Measurements from ENCODE around the gene PCNX2. TPM values are rescaled to one million over a fixed set of nuclear protein-coding genes. Genes with fewer than 3 reads are reported as not detected.

Gene PCNX2
- total and polyA plus RNA-seq, 10 of the 15 experiments (the other 5 are each of a cell fraction or from before 2014, with no cell fraction given): 2.1 to 16.4 (median 8.1) TPM

DNA sequence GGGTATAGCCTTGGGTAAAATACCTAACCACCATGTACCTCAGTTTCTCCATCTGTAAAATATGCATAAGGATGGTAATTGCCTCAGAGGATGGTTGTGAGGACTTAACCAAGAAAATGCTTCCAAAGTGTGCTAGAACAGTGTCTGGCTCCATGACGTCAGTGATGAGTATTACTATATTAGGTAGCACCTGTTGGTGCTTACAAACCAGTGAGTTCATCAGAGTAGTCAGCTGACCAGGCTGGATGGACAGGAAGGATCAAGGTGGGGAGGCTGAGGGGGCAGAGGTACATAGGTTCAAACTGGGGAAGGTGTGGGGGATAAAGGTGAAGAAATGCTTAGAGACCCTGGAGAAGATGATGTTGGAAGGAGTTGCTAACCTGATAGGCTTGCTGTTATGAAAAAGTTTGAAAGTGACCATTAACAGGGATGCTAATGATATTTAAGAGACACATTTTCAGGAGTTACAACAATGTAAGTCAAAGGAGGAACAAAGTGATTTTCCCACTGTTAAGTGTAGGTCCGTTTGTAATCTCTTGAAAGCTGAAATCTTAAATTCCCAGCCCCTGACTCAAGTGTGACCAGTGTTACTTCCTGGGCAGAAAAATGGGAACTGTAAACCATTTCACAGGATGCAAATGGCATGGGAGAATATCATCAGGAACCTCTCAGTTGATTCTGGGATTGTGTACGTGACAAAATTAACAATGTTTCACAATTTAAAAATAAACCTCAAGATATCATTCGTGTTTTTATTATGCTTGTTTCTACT is 340.7 kb downstream of the PCNX2 start:
- SMC1A ChIA-PET (ENCODE audit: uncharacterized antibody, unreplicated experiment): interaction anchor here (0.8 to 1.4 kb wide), 3 partner anchors 10 to 24 kb away, joined by 3 to 5 read pairs (median 3); no protein-coding TSS in a partner anchor
- CTCF ChIA-PET: interaction anchor here (1.7 to 2.8 kb wide), 3 partner anchors 10 to 11 kb away, joined by 5 to 20 read pairs (median 15); no protein-coding TSS in a partner anchor

More for the DNA sequence above, 340.7 kb downstream of the PCNX2 start:
- ChIA-PET POLR2A (no interaction called here), RAD21 (ENCODE audit: unreplicated experiment) (no interaction called here)
- Histone ChIP-seq H3K9me3 (replicated peaks; ENCODE audit: control insufficient read depth, insufficient read depth, low read length) (peaks cover 11% of the 10 kb centered on the region; the same call in 2 of the 3 replicates), H3K9ac (ENCODE audit: control insufficient read depth, insufficient read depth, low read length) (no peak overlapping the region), H3K36me3 (ENCODE audit: control insufficient read depth in 2 of 2, insufficient read depth in 2 of 2, low read length in 1 of 2) (peaks cover 2 to 15% of the 10 kb centered on the region in 2 experiments), H4K20me1 (ENCODE audit: control insufficient read depth, insufficient read depth) (no peaks in the 10 kb centered on the region), H3K4me3 (no peak overlapping the region), H3K4me2 (ENCODE audit: control insufficient read depth, insufficient read depth) (no peak overlapping the region), H3K27me3 (replicated peaks in 1 of 2; ENCODE audit: control insufficient read depth in 2 of 2, insufficient read depth in 2 of 2, low read length in 1 of 2) (no peaks in the 10 kb centered on the region), H3K27ac (ENCODE audit: control insufficient read depth, insufficient read depth) (no peak overlapping the region), H3K79me2 (ENCODE audit: control insufficient read depth, insufficient read depth, low read length) (peaks cover 14% of the 10 kb centered on the region), H3K4me1 (ENCODE audit: control insufficient read depth, insufficient read depth, low read length) (peaks cover 4% of the 10 kb centered on the region), H2AFZ (ENCODE audit: control insufficient read depth, low read depth, low read length) (no peak overlapping the region)
- intact Hi-C loops (cut with micrococcal nuclease; ENCODE audit: unreplicated experiment): loop anchor here (5.0 to 10.0 kb wide), 2 partner anchors 147 to 320 kb away; partner anchors contain the start of genes MAP10 and SIPA1L2
- 96% methylated on average over 4 of the region's 4 CpGs for WGBS (ENCODE audit: insufficient coverage, insufficient replicate concordance, low lambda C conversion rate, missing lambda C conversion rate)
- BruUV-seq (replicated peaks): no TSS peak
- FAIRE-seq: no peak
- TF ChIP-seq RELA (IDR thresholded peaks at IDR 0.05; ENCODE audit: borderline replicate concordance, partially characterized antibody) (no peak), MXI1 (IDR thresholded peaks at IDR 0.05; ENCODE audit: low read depth, low read length) (no peak), ZSCAN29 (IDR thresholded peaks at IDR 0.05) (no peak), NR2C1 (IDR thresholded peaks at IDR 0.05) (no peak), MEF2A (IDR thresholded peaks at IDR 0.05; ENCODE audit: insufficient read depth, low read depth, low read length) (no peak), FOS (IDR thresholded peaks at IDR 0.05; ENCODE audit: borderline replicate concordance, extremely low read depth, insufficient read length) (no peak), RUNX3 (IDR thresholded peaks at IDR 0.05; ENCODE audit: low read length) (no peak), SIN3A (IDR thresholded peaks at IDR 0.05; ENCODE audit: low read depth, low read length) (no peak), TARDBP (IDR thresholded peaks at IDR 0.05; ENCODE audit: borderline replicate concordance) (no peak), NR2C2 (IDR thresholded peaks at IDR 0.05; ENCODE audit: borderline replicate concordance, control insufficient read depth, insufficient read length, low read depth) (no peak), ATF7 (IDR thresholded peaks at IDR 0.05; ENCODE audit: low read depth) (no peak), NFIC (IDR thresholded peaks at IDR 0.05; ENCODE audit: low read depth, low read length) (no peak), HCFC1 (IDR thresholded peaks at IDR 0.05; ENCODE audit: low read length) (no peak)
- TF ChIP-seq, protein P1, sequence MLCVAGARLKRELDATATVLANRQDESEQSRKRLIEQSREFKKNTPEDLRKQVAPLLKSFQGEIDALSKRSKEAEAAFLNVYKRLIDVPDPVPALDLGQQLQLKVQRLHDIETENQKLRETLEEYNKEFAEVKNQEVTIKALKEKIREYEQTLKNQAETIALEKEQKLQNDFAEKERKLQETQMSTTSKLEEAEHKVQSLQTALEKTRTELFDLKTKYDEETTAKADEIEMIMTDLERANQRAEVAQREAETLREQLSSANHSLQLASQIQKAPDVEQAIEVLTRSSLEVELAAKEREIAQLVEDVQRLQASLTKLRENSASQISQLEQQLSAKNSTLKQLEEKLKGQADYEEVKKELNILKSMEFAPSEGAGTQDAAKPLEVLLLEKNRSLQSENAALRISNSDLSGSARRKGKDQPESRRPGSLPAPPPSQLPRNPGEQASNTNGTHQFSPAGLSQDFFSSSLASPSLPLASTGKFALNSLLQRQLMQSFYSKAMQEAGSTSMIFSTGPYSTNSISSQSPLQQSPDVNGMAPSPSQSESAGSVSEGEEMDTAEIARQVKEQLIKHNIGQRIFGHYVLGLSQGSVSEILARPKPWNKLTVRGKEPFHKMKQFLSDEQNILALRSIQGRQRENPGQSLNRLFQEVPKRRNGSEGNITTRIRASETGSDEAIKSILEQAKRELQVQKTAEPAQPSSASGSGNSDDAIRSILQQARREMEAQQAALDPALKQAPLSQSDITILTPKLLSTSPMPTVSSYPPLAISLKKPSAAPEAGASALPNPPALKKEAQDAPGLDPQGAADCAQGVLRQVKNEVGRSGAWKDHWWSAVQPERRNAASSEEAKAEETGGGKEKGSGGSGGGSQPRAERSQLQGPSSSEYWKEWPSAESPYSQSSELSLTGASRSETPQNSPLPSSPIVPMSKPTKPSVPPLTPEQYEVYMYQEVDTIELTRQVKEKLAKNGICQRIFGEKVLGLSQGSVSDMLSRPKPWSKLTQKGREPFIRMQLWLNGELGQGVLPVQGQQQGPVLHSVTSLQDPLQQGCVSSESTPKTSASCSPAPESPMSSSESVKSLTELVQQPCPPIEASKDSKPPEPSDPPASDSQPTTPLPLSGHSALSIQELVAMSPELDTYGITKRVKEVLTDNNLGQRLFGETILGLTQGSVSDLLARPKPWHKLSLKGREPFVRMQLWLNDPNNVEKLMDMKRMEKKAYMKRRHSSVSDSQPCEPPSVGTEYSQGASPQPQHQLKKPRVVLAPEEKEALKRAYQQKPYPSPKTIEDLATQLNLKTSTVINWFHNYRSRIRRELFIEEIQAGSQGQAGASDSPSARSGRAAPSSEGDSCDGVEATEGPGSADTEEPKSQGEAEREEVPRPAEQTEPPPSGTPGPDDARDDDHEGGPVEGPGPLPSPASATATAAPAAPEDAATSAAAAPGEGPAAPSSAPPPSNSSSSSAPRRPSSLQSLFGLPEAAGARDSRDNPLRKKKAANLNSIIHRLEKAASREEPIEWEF (IDR thresholded peaks at IDR 0.05; ENCODE audit: insufficient replicate concordance, low read depth, low read length): no peak
- TF ChIP-seq, protein P2, sequence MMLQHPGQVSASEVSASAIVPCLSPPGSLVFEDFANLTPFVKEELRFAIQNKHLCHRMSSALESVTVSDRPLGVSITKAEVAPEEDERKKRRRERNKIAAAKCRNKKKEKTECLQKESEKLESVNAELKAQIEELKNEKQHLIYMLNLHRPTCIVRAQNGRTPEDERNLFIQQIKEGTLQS (IDR thresholded peaks at IDR 0.05; ENCODE audit: borderline replicate concordance, extremely low read depth, low read depth, low read length): no peak
- in situ Hi-C loops (cut with MboI): no loop called here
- DNase-seq (ENCODE audit: low read depth, low spot score): no peak
- ATAC-seq: no peak

Data from GM12878 (cell line).